ENCODE data around the gene MAST2. TPM values are rescaled to one million over a fixed set of nuclear protein-coding genes. Genes with fewer than 3 reads are reported as not detected.

MAST2 gene
- total and polyA plus RNA-seq, 2 donors (not counting 3 experiments of a cell fraction or from before 2014, with no cell fraction given) = 25.0 to 41.2 TPM

DNA sequence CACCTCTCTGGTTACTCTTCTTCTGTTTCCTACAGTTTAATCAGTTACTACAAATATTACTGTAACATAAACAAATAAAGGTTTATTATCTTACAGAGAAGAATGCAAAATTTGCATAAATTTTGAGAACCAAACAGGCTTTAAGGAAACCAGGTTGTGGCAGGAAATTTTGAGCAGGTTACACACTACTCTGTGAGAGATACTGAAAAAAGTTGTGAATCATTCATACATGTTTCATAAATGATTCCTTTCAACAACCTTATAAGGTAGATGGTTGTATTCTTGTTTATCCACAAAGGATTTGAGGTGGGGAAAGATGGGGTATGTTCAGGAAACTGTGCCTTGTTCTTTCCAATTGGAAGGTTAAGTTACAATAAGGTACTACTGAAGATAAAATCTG is 58.6 kb downstream of the MAST2 start:
- dilution Hi-C loops (cut with MboI; ENCODE audit: extremely low pct_ligation_motif_present, low sequenced_read_pairs) = no loop called here
- H3K79me2 ChIP-seq (ENCODE audit: control insufficient read depth, insufficient read depth, low read length) = peaks cover 33% of the 10 kb centered on the region
- peaks cover 4% of the 10 kb centered on the region for H3K4me1 ChIP-seq (ENCODE audit: control insufficient read depth, extremely low read depth, insufficient read depth, low read length)
- H3K9ac ChIP-seq (replicated peaks; ENCODE audit: extremely low read depth, insufficient read depth, low read length) = no peak overlapping the region
- BruUV-seq (replicated peaks) = no TSS peak
- H2AFZ ChIP-seq (ENCODE audit: low read depth, low read length) = no peak overlapping the region
- H3K4me3 ChIP-seq (replicated peaks in 1 of 3; ENCODE audit: insufficient read depth in 1 of 3, low read depth in 1 of 3, low read length in 3 of 3) = no peak overlapping the region
- no peak overlapping the region for H3K27ac ChIP-seq (ENCODE audit: insufficient read depth, low read depth, low read length)
- DNase-seq (ENCODE audit: low read depth, low spot score) (no peak), FAIRE-seq (no peak)
- peaks cover 2% of the 10 kb centered on the region for H4K20me1 ChIP-seq (replicated peaks; ENCODE audit: control insufficient read depth, extremely low read depth, insufficient read depth, low read length)
- no peaks in the 10 kb centered on the region for H3K9me1 ChIP-seq (replicated peaks; ENCODE audit: control insufficient read depth, extremely low read depth, insufficient read depth, low read length)
- POLR2A ChIA-PET = interaction anchor here (0.9 kb wide), 1 partner anchor 276 kb away, joined by 3 read pairs; no protein-coding TSS in a partner anchor
- TF ChIP-seq MAX (IDR thresholded peaks at IDR 0.05; ENCODE audit: insufficient read depth, insufficient read length) (no peak), POLR2A (IDR thresholded peaks at IDR 0.05; ENCODE audit: low read depth, low read length) (no peak), CTCF (IDR thresholded peaks at IDR 0.05; ENCODE audit: extremely low read depth in 1 of 2, insufficient read depth in 1 of 2, low read depth in 1 of 2, low read length in 2 of 2) (no peak), EZH2 (IDR thresholded peaks at IDR 0.05; ENCODE audit: borderline replicate concordance, low read depth, low read length, severe bottlenecking) (no peak), MYC (IDR thresholded peaks at IDR 0.05; ENCODE audit: low read depth, low read length) (no peak), JUN (IDR thresholded peaks at IDR 0.05; ENCODE audit: borderline replicate concordance, insufficient read depth, insufficient read length, low read depth) (no peak), POLR2AphosphoS5 (IDR thresholded peaks at IDR 0.05; ENCODE audit: insufficient read depth, low read depth, low read length) (no peak), GATA2 (IDR thresholded peaks at IDR 0.05; ENCODE audit: insufficient read depth, insufficient read length, low read depth, low read length) (no peak), FOS (IDR thresholded peaks at IDR 0.05; ENCODE audit: borderline replicate concordance, insufficient read depth, low read length) (no peak)
- H3K36me3 ChIP-seq (ENCODE audit: control insufficient read depth in 2 of 2, extremely low read depth in 1 of 2, insufficient read depth in 2 of 2, low read length in 2 of 2) = no peaks in the 10 kb centered on the region
- intact Hi-C loops (cut with micrococcal nuclease) = no loop called here
- H3K27me3 ChIP-seq (ENCODE audit: control insufficient read depth in 2 of 2, insufficient read depth in 2 of 2, low read length in 2 of 2) = no peaks in the 10 kb centered on the region
- no peak overlapping the region for H3K4me2 ChIP-seq (ENCODE audit: insufficient read depth, low read length)
- CTCF ChIA-PET = no interaction called here
- no peaks in the 10 kb centered on the region for H3K9me3 ChIP-seq (replicated peaks; ENCODE audit: control insufficient read depth, insufficient read depth, low read length)

Measured in endothelial cell of umbilical vein (primary cell).